ENCODE data around the gene ZBTB24. TPM values are rescaled to one million over a fixed set of nuclear protein-coding genes. Genes with fewer than 3 reads are reported as not detected.
A peak's percentile ranks its signal among the peaks of the same experiment; 100 is the strongest.

The ZBTB24 gene
- total RNA-seq (12.0 TPM), polyA plus RNA-seq (ENCODE audit: insufficient read depth, low read depth, low replicate concordance) (3.1 TPM)
- long read RNA-seq, donor 1, full-length matches to known transcripts, result 1 of 1 reads
- long read RNA-seq, donor 1, partial matches to known transcripts, result 0 of 1 reads
- long read RNA-seq, donor 1, other reads (novel, unspliced or antisense), result 0 of 1 reads
- long read RNA-seq, donor 2, full-length matches to known transcripts, result 1 of 1 reads
- long read RNA-seq, donor 2, partial matches to known transcripts, result 0 of 1 reads
- long read RNA-seq, donor 2, other reads (novel, unspliced or antisense), result 0 of 1 reads
- long read RNA-seq, donor 3, full-length matches to known transcripts, result 4 of 4 reads
- long read RNA-seq, donor 3, partial matches to known transcripts, result 0 of 4 reads
- long read RNA-seq, donor 3, other reads (novel, unspliced or antisense), result 0 of 4 reads
- long read RNA-seq, donor 4, result 0 reads
- long read RNA-seq, donor 5, result 0 reads
- long read RNA-seq, donor 6, full-length matches to known transcripts, result 1 of 1 reads
- long read RNA-seq, donor 6, partial matches to known transcripts, result 0 of 1 reads
- long read RNA-seq, donor 6, other reads (novel, unspliced or antisense), result 0 of 1 reads
- long read RNA-seq, donor 7, full-length matches to known transcripts, result 1 of 4 reads
- long read RNA-seq, donor 7, partial matches to known transcripts, result 1 of 4 reads
- long read RNA-seq, donor 7, other reads (novel, unspliced or antisense), result 2 of 4 reads
- long read RNA-seq, donor 8, result 0 reads
- long read RNA-seq, donor 9, full-length matches to known transcripts, result 2 of 2 reads
- long read RNA-seq, donor 9, partial matches to known transcripts, result 0 of 2 reads
- long read RNA-seq, donor 9, other reads (novel, unspliced or antisense), result 0 of 2 reads
- long read RNA-seq, donor 10, result 0 reads

DNA sequence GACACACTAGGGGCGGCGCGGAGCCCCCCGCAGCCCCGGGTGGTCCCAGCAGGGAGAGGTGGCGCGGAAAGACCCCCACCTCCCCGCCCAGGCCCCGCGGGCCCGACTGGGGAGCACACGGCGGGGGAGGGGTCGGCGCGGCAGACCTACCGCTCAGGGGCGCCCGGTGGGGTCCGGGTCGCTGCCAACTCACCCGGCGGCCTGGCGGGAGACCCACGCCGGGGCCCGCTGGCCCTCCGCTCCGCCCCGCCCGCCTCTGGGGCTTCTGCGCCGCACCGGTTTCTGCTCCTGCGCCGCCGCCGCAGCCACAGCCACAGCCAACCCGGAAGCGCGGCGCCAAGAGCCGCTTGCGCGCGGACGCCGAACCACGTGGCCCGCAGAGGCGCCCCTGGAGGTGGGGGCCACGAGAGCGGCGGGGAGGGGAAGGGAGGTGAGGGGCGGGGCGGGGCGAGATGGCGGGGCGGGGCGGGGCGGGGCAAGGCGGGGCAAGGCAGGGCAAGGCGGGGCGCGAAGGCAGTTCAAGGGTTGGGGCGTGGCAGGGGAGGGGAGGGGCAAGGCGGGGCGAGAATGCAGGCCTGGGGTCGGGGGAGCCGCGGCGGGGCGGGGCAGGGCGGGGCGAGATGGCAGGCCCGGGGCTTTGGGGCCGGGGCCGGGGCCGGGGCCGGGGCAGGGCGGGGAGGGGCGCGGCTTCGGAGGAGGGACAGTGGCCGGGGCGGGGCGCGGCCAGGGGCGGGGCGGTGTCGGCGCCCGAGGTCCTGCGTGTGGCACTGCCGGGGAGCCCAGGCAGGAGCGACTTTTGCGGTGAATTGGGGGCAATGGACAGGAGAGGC, at the start of gene ZBTB24:
TSS of gene ZBTB24 (minus strand) at position 315 of the 830 bp plus-strand sequence. CDS start 1,193 bp downstream, outside the sequence.
- TF ChIP-seq, protein P1, sequence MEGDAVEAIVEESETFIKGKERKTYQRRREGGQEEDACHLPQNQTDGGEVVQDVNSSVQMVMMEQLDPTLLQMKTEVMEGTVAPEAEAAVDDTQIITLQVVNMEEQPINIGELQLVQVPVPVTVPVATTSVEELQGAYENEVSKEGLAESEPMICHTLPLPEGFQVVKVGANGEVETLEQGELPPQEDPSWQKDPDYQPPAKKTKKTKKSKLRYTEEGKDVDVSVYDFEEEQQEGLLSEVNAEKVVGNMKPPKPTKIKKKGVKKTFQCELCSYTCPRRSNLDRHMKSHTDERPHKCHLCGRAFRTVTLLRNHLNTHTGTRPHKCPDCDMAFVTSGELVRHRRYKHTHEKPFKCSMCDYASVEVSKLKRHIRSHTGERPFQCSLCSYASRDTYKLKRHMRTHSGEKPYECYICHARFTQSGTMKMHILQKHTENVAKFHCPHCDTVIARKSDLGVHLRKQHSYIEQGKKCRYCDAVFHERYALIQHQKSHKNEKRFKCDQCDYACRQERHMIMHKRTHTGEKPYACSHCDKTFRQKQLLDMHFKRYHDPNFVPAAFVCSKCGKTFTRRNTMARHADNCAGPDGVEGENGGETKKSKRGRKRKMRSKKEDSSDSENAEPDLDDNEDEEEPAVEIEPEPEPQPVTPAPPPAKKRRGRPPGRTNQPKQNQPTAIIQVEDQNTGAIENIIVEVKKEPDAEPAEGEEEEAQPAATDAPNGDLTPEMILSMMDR (IDR thresholded peaks at IDR 0.05; ENCODE audit: borderline replicate concordance, extremely low read depth, insufficient read depth), result no peak
- Histone ChIP-seq H3K36me3 (ENCODE audit: control insufficient read depth in 2 of 3, insufficient read depth in 3 of 3, low read length in 3 of 3) (no peaks in the 10 kb centered on the region), H3K9me3 (ENCODE audit: control insufficient read depth in 2 of 3, insufficient read depth in 1 of 3, low read length in 3 of 3) (no peaks in the 10 kb centered on the region), H3K4me3 (ENCODE audit: low read length in 3 of 3) (peak within 1 kb of the TSS; percentile 85 to 89 (median 86)), H3K27me3 (ENCODE audit: control insufficient read depth, insufficient read depth, low read length) (no peaks in the 10 kb centered on the region), H3K4me1 (ENCODE audit: control insufficient read depth in 2 of 3, insufficient read depth in 2 of 3, low read depth in 1 of 3, low read length in 3 of 3) (peaks cover 0 to 24% (median 11%) of the 10 kb centered on the region in 3 donors), H3K27ac (ENCODE audit: low read depth in 2 of 2, low read length in 2 of 2) (peak within 1 kb of the TSS; percentile 37 to 78), H3K9ac (ENCODE audit: low read length in 3 of 3) (peak within 1 kb of the TSS; percentile 20 to 75 (median 67))
- peak; percentile 93 to 98 (median 95) for DNase-seq
- no peak for FAIRE-seq
- intact Hi-C loops (cut with DNase I), result no loop called here

DNA sequence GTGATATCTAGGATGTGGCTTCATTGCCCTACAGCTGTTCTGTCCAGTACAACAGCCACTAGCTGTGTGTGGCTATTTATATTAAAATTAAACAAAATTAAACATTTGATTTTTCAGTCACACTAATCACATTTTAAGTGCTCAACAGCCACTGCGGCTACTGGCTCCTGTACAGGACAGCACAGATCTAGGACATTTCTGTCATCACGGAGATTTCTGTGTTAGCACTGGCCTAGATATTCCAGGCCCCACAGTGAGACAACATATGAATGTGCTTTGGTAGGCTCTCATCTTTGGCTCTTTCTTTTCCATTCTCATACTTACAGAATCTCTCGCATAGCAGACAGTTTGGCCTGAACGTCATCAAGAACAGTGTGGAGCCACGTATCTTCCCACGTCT, 48.4 kb upstream of the ZBTB24 start:
- H3K27me3 ChIP-seq (ENCODE audit: control insufficient read depth, insufficient read depth, low read length), result no peaks in the 10 kb centered on the region
- DNase-seq (no peak), FAIRE-seq (no peak)
- H3K4me1 ChIP-seq (ENCODE audit: control insufficient read depth in 2 of 3, insufficient read depth in 2 of 3, low read depth in 1 of 3, low read length in 3 of 3), result no peaks in the 10 kb centered on the region
- no peaks in the 10 kb centered on the region for H3K9me3 ChIP-seq (ENCODE audit: control insufficient read depth in 2 of 3, insufficient read depth in 1 of 3, low read length in 3 of 3)
- no peaks in the 10 kb centered on the region for H3K36me3 ChIP-seq (ENCODE audit: control insufficient read depth in 2 of 3, insufficient read depth in 3 of 3, low read length in 3 of 3)
- no peak overlapping the region for H3K9ac ChIP-seq (ENCODE audit: low read length in 3 of 3)
- H3K4me3 ChIP-seq (ENCODE audit: low read length in 3 of 3), result no peak overlapping the region
- intact Hi-C loops (cut with DNase I), result no loop called here
- TF ChIP-seq, protein P1 (IDR thresholded peaks at IDR 0.05; ENCODE audit: borderline replicate concordance, extremely low read depth, insufficient read depth), result no peak
- no peak overlapping the region for H3K27ac ChIP-seq (ENCODE audit: low read depth in 2 of 2, low read length in 2 of 2)

DNA sequence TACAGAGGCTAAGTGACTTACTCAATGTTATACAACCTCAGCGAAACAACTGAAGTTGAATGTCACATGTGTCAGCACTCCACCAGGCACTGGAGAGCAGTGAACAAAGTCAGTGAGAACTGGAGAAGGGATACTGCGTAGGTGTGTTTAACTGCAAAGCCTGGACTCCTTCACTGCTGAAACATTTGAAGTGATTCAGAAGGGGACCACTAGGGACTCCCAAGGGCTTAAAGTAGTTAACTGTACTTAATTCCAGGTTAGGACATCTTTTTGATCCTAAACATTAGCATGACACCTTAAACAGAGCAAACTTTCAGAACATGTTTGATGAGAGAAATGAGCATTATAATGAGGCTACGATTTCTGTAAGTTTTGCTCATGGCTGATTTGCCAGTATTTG, 45.0 kb upstream of the ZBTB24 start:
- Histone ChIP-seq H3K9me3 (ENCODE audit: control insufficient read depth in 2 of 3, insufficient read depth in 1 of 3, low read length in 3 of 3) (no peaks in the 10 kb centered on the region), H3K9ac (ENCODE audit: low read length in 3 of 3) (no peak overlapping the region), H3K27me3 (ENCODE audit: control insufficient read depth, insufficient read depth, low read length) (no peaks in the 10 kb centered on the region), H3K4me3 (ENCODE audit: low read length in 3 of 3) (no peak overlapping the region), H3K36me3 (ENCODE audit: control insufficient read depth in 2 of 3, insufficient read depth in 3 of 3, low read length in 3 of 3) (no peaks in the 10 kb centered on the region), H3K4me1 (ENCODE audit: control insufficient read depth in 2 of 3, insufficient read depth in 2 of 3, low read depth in 1 of 3, low read length in 3 of 3) (no peaks in the 10 kb centered on the region), H3K27ac (ENCODE audit: low read depth in 2 of 2, low read length in 2 of 2) (no peak overlapping the region)
- intact Hi-C loops (cut with DNase I), result no loop called here
- TF ChIP-seq, protein P1 (IDR thresholded peaks at IDR 0.05; ENCODE audit: borderline replicate concordance, extremely low read depth, insufficient read depth), result no peak
- FAIRE-seq, result no peak
- DNase-seq, result peak in 2 of 5 donors; percentile 25 to 42
